ENCODE data around the gene MAPK12.

DNA sequence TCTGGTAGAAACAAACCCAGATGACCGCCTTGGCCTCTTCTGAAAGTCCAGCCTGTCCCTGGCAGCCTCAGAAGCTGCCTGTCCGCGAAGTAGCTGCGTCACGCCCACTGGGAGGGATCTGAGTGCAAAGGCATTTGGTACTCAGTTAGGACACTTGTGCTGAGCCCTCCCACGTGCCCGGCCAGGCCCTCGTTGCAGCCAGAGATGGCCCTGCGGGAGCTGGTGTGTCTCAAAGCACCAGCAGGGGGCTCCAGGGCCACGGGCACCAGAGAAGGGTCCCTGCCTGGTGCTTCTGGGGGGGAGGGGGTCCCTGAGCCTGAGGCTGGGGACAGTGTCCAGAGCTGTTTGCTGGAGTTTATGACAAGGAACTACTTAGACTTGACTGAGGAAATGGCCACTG is 54.9 kb downstream of the MAPK12 start:
- TF ChIP-seq, protein P1, sequence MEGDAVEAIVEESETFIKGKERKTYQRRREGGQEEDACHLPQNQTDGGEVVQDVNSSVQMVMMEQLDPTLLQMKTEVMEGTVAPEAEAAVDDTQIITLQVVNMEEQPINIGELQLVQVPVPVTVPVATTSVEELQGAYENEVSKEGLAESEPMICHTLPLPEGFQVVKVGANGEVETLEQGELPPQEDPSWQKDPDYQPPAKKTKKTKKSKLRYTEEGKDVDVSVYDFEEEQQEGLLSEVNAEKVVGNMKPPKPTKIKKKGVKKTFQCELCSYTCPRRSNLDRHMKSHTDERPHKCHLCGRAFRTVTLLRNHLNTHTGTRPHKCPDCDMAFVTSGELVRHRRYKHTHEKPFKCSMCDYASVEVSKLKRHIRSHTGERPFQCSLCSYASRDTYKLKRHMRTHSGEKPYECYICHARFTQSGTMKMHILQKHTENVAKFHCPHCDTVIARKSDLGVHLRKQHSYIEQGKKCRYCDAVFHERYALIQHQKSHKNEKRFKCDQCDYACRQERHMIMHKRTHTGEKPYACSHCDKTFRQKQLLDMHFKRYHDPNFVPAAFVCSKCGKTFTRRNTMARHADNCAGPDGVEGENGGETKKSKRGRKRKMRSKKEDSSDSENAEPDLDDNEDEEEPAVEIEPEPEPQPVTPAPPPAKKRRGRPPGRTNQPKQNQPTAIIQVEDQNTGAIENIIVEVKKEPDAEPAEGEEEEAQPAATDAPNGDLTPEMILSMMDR (IDR thresholded peaks at IDR 0.05; ENCODE audit: poor library complexity, severe bottlenecking), result no peak
- TF ChIP-seq RAD21 (conservative IDR thresholded peaks at IDR 0.05) (no peak), POLR2AphosphoS5 (IDR thresholded peaks at IDR 0.05) (no peak), MXI1 (conservative IDR thresholded peaks at IDR 0.05; ENCODE audit: poor library complexity, severe bottlenecking) (no peak), EZH2 (IDR thresholded peaks at IDR 0.05; ENCODE audit: borderline replicate concordance, insufficient read depth, low read length, poor library complexity, severe bottlenecking) (no peak)
- TF ChIP-seq, protein P2, sequence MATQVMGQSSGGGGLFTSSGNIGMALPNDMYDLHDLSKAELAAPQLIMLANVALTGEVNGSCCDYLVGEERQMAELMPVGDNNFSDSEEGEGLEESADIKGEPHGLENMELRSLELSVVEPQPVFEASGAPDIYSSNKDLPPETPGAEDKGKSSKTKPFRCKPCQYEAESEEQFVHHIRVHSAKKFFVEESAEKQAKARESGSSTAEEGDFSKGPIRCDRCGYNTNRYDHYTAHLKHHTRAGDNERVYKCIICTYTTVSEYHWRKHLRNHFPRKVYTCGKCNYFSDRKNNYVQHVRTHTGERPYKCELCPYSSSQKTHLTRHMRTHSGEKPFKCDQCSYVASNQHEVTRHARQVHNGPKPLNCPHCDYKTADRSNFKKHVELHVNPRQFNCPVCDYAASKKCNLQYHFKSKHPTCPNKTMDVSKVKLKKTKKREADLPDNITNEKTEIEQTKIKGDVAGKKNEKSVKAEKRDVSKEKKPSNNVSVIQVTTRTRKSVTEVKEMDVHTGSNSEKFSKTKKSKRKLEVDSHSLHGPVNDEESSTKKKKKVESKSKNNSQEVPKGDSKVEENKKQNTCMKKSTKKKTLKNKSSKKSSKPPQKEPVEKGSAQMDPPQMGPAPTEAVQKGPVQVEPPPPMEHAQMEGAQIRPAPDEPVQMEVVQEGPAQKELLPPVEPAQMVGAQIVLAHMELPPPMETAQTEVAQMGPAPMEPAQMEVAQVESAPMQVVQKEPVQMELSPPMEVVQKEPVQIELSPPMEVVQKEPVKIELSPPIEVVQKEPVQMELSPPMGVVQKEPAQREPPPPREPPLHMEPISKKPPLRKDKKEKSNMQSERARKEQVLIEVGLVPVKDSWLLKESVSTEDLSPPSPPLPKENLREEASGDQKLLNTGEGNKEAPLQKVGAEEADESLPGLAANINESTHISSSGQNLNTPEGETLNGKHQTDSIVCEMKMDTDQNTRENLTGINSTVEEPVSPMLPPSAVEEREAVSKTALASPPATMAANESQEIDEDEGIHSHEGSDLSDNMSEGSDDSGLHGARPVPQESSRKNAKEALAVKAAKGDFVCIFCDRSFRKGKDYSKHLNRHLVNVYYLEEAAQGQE (IDR thresholded peaks at IDR 0.05; ENCODE audit: borderline replicate concordance), result no peak
